ENCODE data around the gene ARFGAP3. TPM values are rescaled to one million over a fixed set of nuclear protein-coding genes. Genes with fewer than 3 reads are reported as not detected.
"Not testable (repeated sequence)": the region's sequence is repeated elsewhere in the genome, so short reads cannot be mapped to it uniquely, and the experiment has no call there.

The ARFGAP3 gene
- total RNA-seq, 1 experiment from 2014 or later, result 45.1 TPM

DNA sequence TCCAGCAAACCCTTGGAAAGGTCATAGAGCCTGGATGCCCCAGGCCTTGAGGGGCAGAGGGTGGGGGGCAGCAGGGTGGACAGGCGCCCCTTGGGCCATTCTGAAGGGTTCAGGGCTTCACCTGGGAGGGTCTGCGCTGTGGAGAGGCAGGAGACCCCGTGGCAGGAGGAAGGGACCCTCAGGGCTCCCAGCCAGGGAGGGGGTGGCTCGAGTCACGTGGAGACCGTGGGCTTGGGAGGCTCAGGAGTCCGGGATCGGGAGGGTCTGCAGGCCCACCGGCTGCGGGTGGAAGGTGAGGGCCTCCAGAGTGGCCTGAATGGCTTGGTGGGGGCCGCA is 87.9 kb downstream of the ARFGAP3 start:
- DNase-seq (ENCODE audit: low read depth, low spot score), result no peak
- in situ Hi-C loops (cut with HindIII; ENCODE audit: low pct_unique_long_range_greater_than_20kb, low sequenced_read_pairs), result no loop called here

DNA sequence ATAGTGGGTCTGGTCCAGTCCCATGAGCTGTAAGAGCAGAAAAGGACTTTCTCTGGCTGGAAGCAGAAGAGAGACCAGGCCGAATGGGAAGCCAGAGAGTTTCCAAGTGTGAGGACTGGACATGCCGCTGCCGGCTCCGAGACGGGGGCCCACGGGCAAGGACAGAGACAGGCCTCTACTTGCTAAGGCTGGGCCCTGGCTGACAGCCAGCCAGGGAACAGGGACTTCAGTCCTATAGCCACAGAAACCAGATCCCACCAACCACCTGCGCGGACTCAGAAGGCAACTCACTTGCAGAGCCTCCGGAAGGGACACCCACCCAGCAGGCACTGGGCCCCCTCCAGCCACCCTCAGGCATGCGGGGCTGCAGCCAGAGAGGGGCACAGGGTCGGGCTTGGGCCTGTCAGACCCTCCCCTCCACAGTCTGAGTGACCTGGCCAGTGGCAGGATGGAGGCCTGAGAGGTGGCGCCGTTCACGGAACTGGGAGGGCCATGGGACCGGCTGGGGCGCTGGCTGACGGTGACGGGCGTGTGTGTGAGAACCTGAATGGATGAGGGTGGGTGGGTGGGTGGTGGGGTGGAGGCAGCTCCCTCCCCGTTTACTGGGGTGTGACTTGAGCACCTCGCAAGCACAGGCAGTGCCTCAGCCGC is 88.6 kb downstream of the ARFGAP3 start:
- in situ Hi-C loops (cut with HindIII; ENCODE audit: low pct_unique_long_range_greater_than_20kb, low sequenced_read_pairs), result no loop called here

GRCh38 chr22:42766860-42767259 is 90.2 kb downstream of the ARFGAP3 start:
- DNase-seq (ENCODE audit: low read depth, low spot score), result no peak
- in situ Hi-C loops (cut with HindIII; ENCODE audit: low pct_unique_long_range_greater_than_20kb, low sequenced_read_pairs), result no loop called here

More for the DNA sequence above, 88.6 kb downstream of the ARFGAP3 start:
- DNase-seq (ENCODE audit: low read depth, low spot score), result no peak

DNA sequence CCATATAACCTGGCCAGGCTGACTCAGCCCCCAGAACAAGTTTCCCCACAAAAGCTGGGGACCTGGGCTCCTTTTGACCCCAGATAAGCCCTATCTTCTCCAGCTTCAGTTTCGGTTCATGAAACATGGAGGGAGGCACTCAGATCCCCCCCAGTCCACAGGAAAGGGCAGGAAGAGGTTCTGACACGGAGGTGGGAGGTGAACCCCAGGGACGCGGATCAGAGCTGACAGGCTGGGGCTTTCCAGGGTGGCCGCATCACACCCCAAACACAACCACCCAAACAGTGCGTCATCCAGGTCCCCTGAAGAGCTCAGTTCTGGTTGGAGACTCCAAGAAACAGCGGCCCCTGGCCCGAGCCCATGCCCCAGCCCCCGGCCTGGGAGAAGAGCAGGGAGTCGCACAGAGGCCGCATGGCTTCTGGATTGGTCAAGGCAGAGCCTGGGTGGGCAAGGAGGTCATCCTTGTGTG is 92.1 kb downstream of the ARFGAP3 start:
- in situ Hi-C loops (cut with HindIII; ENCODE audit: low pct_unique_long_range_greater_than_20kb, low sequenced_read_pairs), result no loop called here

GRCh38 chr22:42763965-42764480 is 93.0 kb downstream of the ARFGAP3 start:
- in situ Hi-C loops (cut with HindIII; ENCODE audit: low pct_unique_long_range_greater_than_20kb, low sequenced_read_pairs), result no loop called here
- no peak for DNase-seq (ENCODE audit: low read depth, low spot score)

More for the DNA sequence above, 92.1 kb downstream of the ARFGAP3 start:
- no peak for DNase-seq (ENCODE audit: low read depth, low spot score)

DNA sequence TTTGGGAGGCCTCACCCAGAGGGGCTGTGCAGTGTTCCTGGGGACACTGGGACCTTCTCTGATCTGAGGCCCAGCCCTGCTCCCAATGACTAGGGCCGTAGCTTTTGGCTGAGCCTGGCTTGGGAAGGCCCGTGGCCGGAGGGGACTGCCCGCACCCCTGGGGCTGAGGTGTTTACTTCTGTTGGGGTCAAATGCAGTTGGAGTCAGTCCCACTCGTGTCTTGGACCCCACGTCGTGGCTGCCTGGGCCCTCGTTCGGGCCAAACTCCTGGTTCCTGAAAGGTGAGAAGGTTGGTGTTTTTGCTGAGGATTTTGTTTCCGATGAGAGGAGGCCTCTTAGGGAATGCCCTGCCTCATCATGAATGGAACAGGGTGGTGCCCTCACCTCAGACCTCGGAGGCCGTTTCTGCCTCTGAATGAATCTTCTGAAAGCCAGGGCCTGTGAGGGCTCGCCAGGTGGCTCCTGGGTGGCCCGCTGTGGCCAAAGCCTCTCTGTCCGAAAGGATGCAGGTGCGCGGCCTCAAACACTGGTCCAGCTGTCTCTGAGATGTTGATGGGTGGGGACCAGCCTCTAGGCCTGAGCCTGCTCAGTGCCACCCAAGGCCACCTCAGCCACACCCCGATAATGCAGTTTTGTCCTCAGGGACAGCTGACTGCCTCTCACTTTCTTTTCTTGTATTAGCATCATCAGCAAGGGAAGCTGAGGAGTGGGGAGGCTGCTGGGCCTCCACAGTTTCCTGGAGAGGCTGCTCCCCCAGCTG is 96.1 kb downstream of the ARFGAP3 start:
- in situ Hi-C loops (cut with HindIII; ENCODE audit: low pct_unique_long_range_greater_than_20kb, low sequenced_read_pairs), result no loop called here
- no peak for DNase-seq (ENCODE audit: low read depth, low spot score)

GRCh38 chr22:42758931-42759629 is 98.0 kb downstream of the ARFGAP3 start:
- in situ Hi-C loops (cut with HindIII; ENCODE audit: low pct_unique_long_range_greater_than_20kb, low sequenced_read_pairs), result no loop called here
- no peak for DNase-seq (ENCODE audit: low read depth, low spot score)

DNA sequence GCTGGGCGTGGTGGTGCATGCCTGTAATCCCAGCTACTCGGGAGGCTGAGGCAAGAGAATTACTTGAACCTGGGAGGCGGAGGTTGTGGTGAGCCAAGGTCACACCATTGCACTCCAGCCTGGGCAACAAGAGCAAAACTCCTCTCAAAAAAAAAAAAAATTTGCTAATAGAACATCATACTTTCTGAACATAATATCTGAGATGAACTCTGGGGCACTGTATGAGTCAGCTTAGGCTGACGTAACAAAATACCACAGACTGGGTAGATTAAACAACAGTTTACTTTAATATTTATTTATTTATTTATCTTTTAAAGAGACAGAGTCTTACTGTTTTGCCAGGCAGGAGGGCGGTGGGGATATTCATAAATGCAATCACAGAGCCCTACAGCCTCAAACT is 101.5 kb downstream of the ARFGAP3 start:
- in situ Hi-C loops (cut with HindIII; ENCODE audit: low pct_unique_long_range_greater_than_20kb, low sequenced_read_pairs), result not testable (repeated sequence)
- peak; percentile 73 for DNase-seq (ENCODE audit: low read depth, low spot score)

DNA sequence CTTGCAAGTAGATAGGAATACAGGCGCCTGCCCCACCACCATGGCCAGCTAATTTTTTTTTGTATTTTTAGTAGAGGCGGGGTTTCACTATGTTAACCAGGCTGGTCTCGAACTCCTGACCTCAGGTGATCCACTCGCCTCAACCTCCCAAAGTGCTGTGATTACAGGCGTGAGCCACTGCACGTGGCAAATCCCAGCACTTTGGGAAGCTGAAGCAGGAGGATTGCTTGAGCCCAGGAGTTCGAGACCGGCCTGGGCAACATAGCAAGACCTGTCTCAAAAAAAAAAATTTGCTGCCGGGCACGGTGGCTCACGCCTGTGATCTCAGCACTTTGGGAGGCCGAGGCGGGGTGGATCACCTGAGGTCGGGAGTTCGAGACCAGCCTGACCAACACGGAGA is 102.0 kb downstream of the ARFGAP3 start:
- DNase-seq (ENCODE audit: low read depth, low spot score); in situ Hi-C loops (cut with HindIII; ENCODE audit: low pct_unique_long_range_greater_than_20kb, low sequenced_read_pairs): not testable (repeated sequence)

DNA sequence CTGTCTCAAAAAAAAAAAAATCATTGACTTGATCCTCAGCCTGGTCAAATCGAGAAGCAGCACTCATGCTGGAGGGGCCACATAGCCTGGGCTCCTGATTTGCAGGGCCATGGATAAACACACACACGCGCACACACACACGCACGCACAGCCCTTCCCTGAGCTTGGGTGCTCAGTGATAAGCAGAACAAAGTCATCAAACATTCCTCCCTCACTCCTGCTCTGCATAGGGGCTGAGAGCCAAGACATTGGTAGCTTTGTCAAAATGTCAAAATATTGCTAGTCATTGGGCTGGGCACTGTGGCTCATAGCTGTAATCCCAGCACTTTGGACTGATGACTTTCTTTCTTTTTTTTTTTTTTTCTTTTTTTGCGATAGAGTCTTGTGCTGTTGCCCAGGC is 102.4 kb downstream of the ARFGAP3 start:
- peak; percentile 73 for DNase-seq (ENCODE audit: low read depth, low spot score)

DNA sequence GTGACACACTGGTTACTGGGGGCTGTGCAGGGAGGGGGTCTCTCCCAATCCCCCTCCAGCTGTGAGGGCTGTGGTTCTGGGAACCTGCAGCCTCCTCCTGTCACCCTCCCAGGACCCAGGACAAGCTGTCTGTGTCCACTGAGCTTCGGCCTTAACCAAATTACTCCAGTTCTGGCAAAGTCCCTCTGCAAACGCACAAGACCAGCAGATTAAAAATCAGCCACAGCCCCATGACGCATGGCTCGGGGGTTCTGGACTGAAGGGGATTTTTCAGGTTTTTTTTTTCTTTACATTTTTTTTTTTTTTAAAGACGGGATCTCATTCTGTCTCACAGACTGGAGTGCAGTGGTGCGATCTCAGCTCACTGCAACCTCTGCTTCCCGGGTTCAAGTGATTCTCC is 104.2 kb downstream of the ARFGAP3 start:
- no peak for DNase-seq (ENCODE audit: low read depth, low spot score)
- in situ Hi-C loops (cut with HindIII; ENCODE audit: low pct_unique_long_range_greater_than_20kb, low sequenced_read_pairs), result no loop called here

More for the DNA sequence above, 102.4 kb downstream of the ARFGAP3 start:
- in situ Hi-C loops (cut with HindIII; ENCODE audit: low pct_unique_long_range_greater_than_20kb, low sequenced_read_pairs), result no loop called here

GRCh38 chr22:42752230-42752746 is 104.8 kb downstream of the ARFGAP3 start:
- DNase-seq (ENCODE audit: low read depth, low spot score), result no peak
- in situ Hi-C loops (cut with HindIII; ENCODE audit: low pct_unique_long_range_greater_than_20kb, low sequenced_read_pairs), result no loop called here

- DNase-seq (ENCODE audit: low read depth, low spot score); in situ Hi-C loops (cut with HindIII; ENCODE audit: low pct_unique_long_range_greater_than_20kb, low sequenced_read_pairs): not testable (repeated sequence)
Measured at GRCh38 chr22:42750421-42750820, 106.7 kb downstream of the ARFGAP3 start.

DNA sequence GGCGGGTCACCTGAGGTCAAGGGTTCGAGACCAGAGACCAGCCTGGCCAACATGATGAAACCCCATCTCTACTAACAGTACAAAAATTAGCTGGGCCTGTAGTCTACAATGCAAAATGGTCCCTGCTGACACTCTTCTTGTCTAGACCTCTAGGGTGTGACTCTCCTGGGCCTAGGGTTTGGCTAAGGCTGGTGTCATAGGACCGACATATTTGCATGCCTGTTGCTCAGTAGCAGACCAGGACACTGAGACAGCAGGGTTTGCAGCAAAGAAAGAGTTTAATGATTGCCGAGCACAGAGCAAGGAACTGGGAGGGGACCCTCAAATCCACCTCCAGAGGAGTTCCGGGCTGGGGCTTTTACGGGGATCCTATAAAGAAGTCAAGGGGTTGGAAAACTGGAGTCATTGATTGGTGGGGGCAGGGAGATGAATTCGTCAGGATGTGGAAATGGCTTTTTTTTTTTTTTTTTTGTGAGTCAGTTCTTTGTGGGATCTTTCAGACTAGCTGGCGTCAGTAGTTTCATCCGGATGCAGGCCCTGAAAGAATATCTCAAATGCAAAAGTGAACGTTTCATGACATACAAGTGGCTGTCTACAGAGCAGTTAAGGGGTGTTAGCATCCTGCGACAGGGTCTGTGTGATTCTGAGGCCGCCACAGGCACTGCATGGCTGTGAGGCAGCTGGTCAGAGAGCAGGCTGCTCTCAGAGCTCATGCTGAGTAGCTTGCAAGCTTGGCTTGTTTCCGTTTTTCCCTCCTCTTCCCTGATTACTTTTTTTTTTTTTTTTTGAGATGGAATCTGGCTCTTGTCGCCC is 109.2 kb downstream of the ARFGAP3 start:
- in situ Hi-C loops (cut with HindIII; ENCODE audit: low pct_unique_long_range_greater_than_20kb, low sequenced_read_pairs), result no loop called here
- peak; percentile 74 for DNase-seq (ENCODE audit: low read depth, low spot score)

All from SK-MEL-5 (cell line).